ENCODE results near the gene STUB1. TPM values are rescaled to one million over a fixed set of nuclear protein-coding genes. Genes with fewer than 3 reads are reported as not detected.

STUB1 gene
- total RNA-seq, 2 experiments from 2014 or later: 57.1 to 61.7 TPM

GRCh38 chr16:667780-668518 is 12.3 kb upstream of the STUB1 start, which contains the start of gene RHOT2:
RHOT2 (plus strand) TSS chr16:668132; CDS start chr16:668200, 68 bp downstream.
- no peaks in the 10 kb centered on the region for H3K9me3 Mint-ChIP-seq
- TF ChIP-seq, protein P1, sequence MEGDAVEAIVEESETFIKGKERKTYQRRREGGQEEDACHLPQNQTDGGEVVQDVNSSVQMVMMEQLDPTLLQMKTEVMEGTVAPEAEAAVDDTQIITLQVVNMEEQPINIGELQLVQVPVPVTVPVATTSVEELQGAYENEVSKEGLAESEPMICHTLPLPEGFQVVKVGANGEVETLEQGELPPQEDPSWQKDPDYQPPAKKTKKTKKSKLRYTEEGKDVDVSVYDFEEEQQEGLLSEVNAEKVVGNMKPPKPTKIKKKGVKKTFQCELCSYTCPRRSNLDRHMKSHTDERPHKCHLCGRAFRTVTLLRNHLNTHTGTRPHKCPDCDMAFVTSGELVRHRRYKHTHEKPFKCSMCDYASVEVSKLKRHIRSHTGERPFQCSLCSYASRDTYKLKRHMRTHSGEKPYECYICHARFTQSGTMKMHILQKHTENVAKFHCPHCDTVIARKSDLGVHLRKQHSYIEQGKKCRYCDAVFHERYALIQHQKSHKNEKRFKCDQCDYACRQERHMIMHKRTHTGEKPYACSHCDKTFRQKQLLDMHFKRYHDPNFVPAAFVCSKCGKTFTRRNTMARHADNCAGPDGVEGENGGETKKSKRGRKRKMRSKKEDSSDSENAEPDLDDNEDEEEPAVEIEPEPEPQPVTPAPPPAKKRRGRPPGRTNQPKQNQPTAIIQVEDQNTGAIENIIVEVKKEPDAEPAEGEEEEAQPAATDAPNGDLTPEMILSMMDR (IDR thresholded peaks at IDR 0.05): peak; percentile 75
- peak; percentile 98 for ATAC-seq
- CTCF ChIA-PET: interaction anchor here (0.8 to 2.7 kb wide), 9 partner anchors 9 to 52 kb away, joined by 3 to 9 read pairs (median 3); partner anchors contain the start of genes METRN and WDR90
- H3K27ac Mint-ChIP-seq: peak within 1 kb of the TSS; percentile 84
- H3K4me3 Mint-ChIP-seq: peak within 1 kb of the TSS; percentile 75
- H3K4me1 Mint-ChIP-seq (ENCODE audit: low read depth): peaks cover 9% of the 10 kb centered on the region
- peak; percentile 95 for DNase-seq
- POLR2A ChIA-PET: interaction anchor here (0.5 to 2.7 kb wide), 8 partner anchors 11 to 79 kb away, joined by 3 to 11 read pairs (median 4); partner anchors contain the start of genes STUB1 and WDR90
- H3K27me3 Mint-ChIP-seq: no peaks in the 10 kb centered on the region
- peaks cover 10% of the 10 kb centered on the region for H3K36me3 Mint-ChIP-seq (ENCODE audit: low read depth)
- intact Hi-C loops (cut with micrococcal nuclease): loop anchor here (10.0 kb wide), 1 partner anchor 83 kb away; no protein-coding TSS in a partner anchor

DNA sequence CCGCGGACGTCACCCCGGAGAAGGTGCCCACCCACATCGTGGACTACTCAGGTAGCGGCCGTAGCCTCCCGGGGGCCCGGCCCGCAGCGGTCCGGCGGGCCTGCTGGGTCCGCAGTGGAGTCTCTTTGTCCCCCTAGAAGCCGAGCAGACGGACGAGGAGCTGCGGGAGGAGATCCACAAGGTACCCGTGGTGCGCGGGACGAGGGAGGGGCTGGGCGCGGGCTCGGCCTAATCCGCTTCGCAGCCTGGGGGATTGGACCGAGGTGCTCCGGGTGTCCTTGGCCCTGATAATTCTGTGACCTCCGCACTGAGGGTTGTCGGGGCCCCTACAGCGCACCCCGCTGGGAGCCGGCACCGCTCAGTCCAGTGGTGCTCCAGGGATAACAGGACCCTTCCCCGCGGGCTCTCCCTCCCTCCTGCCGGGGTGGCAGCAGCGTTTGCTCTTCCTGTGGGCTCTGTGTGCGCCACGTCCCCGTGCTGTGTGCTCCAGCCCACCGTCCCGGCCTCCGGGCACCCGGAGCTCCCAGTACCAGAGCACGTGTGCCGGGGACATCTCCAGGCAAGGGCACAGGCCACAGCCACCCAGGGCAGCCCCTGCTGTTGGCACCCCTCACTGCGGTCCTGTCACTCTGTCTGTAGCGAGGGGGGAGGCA is 11.6 kb upstream of the STUB1 start:
- ChIA-PET POLR2A (interaction anchor here (1.0 to 2.7 kb wide), 6 partner anchors 10 to 80 kb away, joined by 3 to 11 read pairs (median 4); partner anchors contain the start of genes STUB1 and WDR90), CTCF (interaction anchor here (0.9 to 2.7 kb wide), 5 partner anchors 8 to 21 kb away, joined by 3 to 9 read pairs (median 3); no protein-coding TSS in a partner anchor)
- intact Hi-C loops (cut with micrococcal nuclease): loop anchor here (10.0 kb wide), 1 partner anchor 84 kb away; no protein-coding TSS in a partner anchor
- ATAC-seq: no peak
- Mint-ChIP-seq H3K4me3 (peak overlapping the region; percentile 75), H3K27me3 (no peaks in the 10 kb centered on the region), H3K4me1 (ENCODE audit: low read depth) (peaks cover 9% of the 10 kb centered on the region), H3K36me3 (ENCODE audit: low read depth) (peaks cover 10% of the 10 kb centered on the region), H3K27ac (peak overlapping the region; percentile 61), H3K9me3 (no peaks in the 10 kb centered on the region)
- TF ChIP-seq, protein P1 (IDR thresholded peaks at IDR 0.05): no peak
- no peak for DNase-seq

GRCh38 chr16:669666-670065 is 10.5 kb upstream of the STUB1 start:
- ATAC-seq: no peak
- TF ChIP-seq, protein P1 (IDR thresholded peaks at IDR 0.05): no peak
- POLR2A ChIA-PET: interaction anchor here (1.5 to 2.7 kb wide), 2 partner anchors 9 to 19 kb away, joined by 9 to 11 read pairs; partner anchors contain the start of gene WDR90
- H3K4me3 Mint-ChIP-seq: peak overlapping the region; percentile 75
- peaks cover 10% of the 10 kb centered on the region for H3K36me3 Mint-ChIP-seq (ENCODE audit: low read depth)
- peaks cover 9% of the 10 kb centered on the region for H3K4me1 Mint-ChIP-seq (ENCODE audit: low read depth)
- intact Hi-C loops (cut with micrococcal nuclease): loop anchor here (10.0 kb wide), 1 partner anchor 85 kb away; no protein-coding TSS in a partner anchor
- peak overlapping the region; percentile 20 for H3K27ac Mint-ChIP-seq
- no peaks in the 10 kb centered on the region for H3K9me3 Mint-ChIP-seq
- DNase-seq: no peak
- H3K27me3 Mint-ChIP-seq: no peaks in the 10 kb centered on the region
- CTCF ChIA-PET: no interaction called here

DNA sequence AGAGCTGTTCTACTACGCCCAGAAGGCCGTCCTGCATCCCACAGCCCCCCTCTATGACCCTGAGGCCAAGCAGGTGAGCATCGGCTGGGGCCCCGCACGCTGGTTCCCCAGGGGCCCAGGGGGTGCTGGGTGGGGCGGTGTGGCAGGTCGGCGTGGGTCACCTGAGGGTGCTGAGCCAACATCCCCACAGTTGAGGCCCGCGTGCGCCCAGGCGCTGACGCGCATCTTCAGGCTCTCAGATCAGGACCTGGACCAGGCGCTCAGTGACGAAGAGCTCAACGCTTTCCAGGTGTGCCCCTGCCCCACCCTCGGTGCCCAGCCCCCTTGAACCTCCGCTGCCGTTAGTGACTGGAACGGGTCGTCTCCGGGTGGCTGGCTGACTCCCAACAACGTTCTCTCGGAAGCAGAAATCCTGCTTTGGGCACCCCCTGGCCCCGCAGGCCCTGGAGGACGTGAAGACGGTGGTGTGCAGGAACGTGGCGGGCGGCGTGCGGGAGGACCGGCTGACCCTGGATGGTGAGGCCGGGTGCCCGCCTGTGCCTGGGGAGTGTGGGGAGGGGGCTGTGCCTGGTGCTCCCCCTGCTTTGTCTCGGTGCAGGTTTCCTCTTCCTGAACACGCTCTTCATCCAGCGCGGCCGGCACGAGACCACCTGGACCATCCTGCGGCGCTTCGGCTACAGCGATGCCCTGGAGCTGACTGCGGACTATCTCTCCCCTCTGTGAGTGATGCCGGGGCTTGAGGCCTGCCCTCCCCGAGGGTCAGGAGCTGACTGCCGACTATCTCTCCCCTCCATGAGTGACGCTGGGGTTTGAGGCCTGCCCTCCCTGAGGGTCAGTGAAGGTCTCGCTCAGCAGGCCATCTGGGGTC is 9.5 kb upstream of the STUB1 start:
- Mint-ChIP-seq H3K27ac (no peak overlapping the region), H3K4me1 (ENCODE audit: low read depth) (peaks cover 12% of the 10 kb centered on the region), H3K27me3 (peaks cover 4% of the 10 kb centered on the region), H3K4me3 (no peak overlapping the region), H3K36me3 (ENCODE audit: low read depth) (peaks cover 10% of the 10 kb centered on the region), H3K9me3 (no peaks in the 10 kb centered on the region)
- ATAC-seq (no peak), DNase-seq (no peak)
- TF ChIP-seq, protein P1 (IDR thresholded peaks at IDR 0.05): no peak
- ChIA-PET CTCF (no interaction called here), POLR2A (interaction anchor here (0.5 to 1.7 kb wide), 5 partner anchors 8 to 1785 kb away, joined by 3 to 9 read pairs (median 5); partner anchors contain the start of genes METTL26 and STUB1)
- intact Hi-C loops (cut with micrococcal nuclease): no loop called here
